Activated CD8-positive, alpha-beta memory T cell treated with anti-CD3 and anti-CD28 coated beads, Interleukin-2, amount 50 U/mL, for 1 hour (primary cell): ENCODE results near the gene SH3RF3.

Source experiments
- DNase-seq: peaks from one replicate; pipeline ENCODE4 v3.0.0-alpha.2; 2020; ENCODE audit errors: extremely low read depth

The SH3RF3 gene

GRCh38 chr2:109238580-109238979 lies 109.6 kb downstream of the SH3RF3 start:
- no peak for DNase-seq

- no peak for DNase-seq
Observed at GRCh38 chr2:109239720-109240119, 110.7 kb downstream of the SH3RF3 start.

- no peak for DNase-seq
Observed at GRCh38 chr2:109242210-109242653, 113.2 kb downstream of the SH3RF3 start.

- no peak for DNase-seq
Observed at GRCh38 chr2:109242654-109243331, 113.8 kb downstream of the SH3RF3 start.

- no peak for DNase-seq
Observed at GRCh38 chr2:109243526-109244303, 114.7 kb downstream of the SH3RF3 start.

GRCh38 chr2:109244304-109244582 lies 115.2 kb downstream of the SH3RF3 start:
- DNase-seq: no peak

GRCh38 chr2:109244750-109245382 lies 115.9 kb downstream of the SH3RF3 start:
- no peak for DNase-seq

- no peak for DNase-seq
Observed at GRCh38 chr2:109246176-109246575, 117.2 kb downstream of the SH3RF3 start.

- no peak for DNase-seq
Observed at GRCh38 chr2:109246616-109247015, 117.6 kb downstream of the SH3RF3 start.

GRCh38 chr2:109247340-109247739 lies 118.3 kb downstream of the SH3RF3 start:
- DNase-seq: no peak

- DNase-seq: no peak
Observed at GRCh38 chr2:109247812-109248211, 118.8 kb downstream of the SH3RF3 start.

GRCh38 chr2:109248590-109248989 lies 119.6 kb downstream of the SH3RF3 start:
- DNase-seq: no peak

- no peak for DNase-seq
Observed at GRCh38 chr2:109253217-109253616, 124.2 kb downstream of the SH3RF3 start.

GRCh38 chr2:109254174-109254904 lies 125.3 kb downstream of the SH3RF3 start:
- DNase-seq: no peak

GRCh38 chr2:109255654-109256053 lies 126.6 kb downstream of the SH3RF3 start:
- DNase-seq: no peak

GRCh38 chr2:109256111-109256510 lies 127.1 kb downstream of the SH3RF3 start:
- no peak for DNase-seq

- DNase-seq: no peak
Observed at GRCh38 chr2:109256921-109257320, 127.9 kb downstream of the SH3RF3 start.

- DNase-seq: no peak
Observed at GRCh38 chr2:109257653-109258052, 128.6 kb downstream of the SH3RF3 start.

GRCh38 chr2:109258376-109258775 lies 129.4 kb downstream of the SH3RF3 start:
- no peak for DNase-seq

- DNase-seq: no peak
Observed at GRCh38 chr2:109258905-109259540, 130.0 kb downstream of the SH3RF3 start.

- no peak for DNase-seq
Observed at GRCh38 chr2:109259671-109260070, 130.7 kb downstream of the SH3RF3 start.
